SK-N-SH (cell line): ENCODE measurements around the gene PDE11A.

ENCODE experiments used
- EP300 ChIP-seq, 2 experiments: IDR thresholded peaks; 2 replicates each; pipeline versions ENCODE4 v1.4.0 to v1.6.1; 2012; ENCODE audit warnings: borderline replicate concordance in 1 of 2, low read depth in 1 of 2, low read length in 1 of 2
- POLR2AphosphoS5 ChIP-seq: IDR thresholded peaks from 2 replicates; pipeline ENCODE4 v1.6.1; 2012; ENCODE audit warnings: low read depth, low read length
- RAD21 ChIP-seq: IDR thresholded peaks from 2 replicates; pipeline ENCODE4 v1.6.1; 2012; ENCODE audit warnings: mild to moderate bottlenecking, low read length
- RCOR1 ChIP-seq: fragments of 150-350 bp; IDR thresholded peaks from 2 replicates; pipeline ENCODE4 v1.6.1; 2017; ENCODE audit warnings: antibody characterized with exemption, low read length
- RFX5 ChIP-seq: IDR thresholded peaks from 2 replicates; pipeline ENCODE4 v1.6.1; 2012; ENCODE audit warnings: mild to moderate bottlenecking, improper control_type of control experiment, low read length
- RXRA ChIP-seq: IDR thresholded peaks from 2 replicates; pipeline ENCODE4 v1.4.0; 2012; ENCODE audit warnings: low read depth, mild to moderate bottlenecking, borderline replicate concordance
- SMC3 ChIP-seq: IDR thresholded peaks from 2 replicates; pipeline ENCODE4 v1.6.1; 2012; ENCODE audit warnings: low read depth, low read length, improper control_type of control experiment
- TF ChIP-seq, protein P1 (sequence below): fragments of 200-600 bp; sonication (generic); IDR thresholded peaks from 2 replicates; pipeline ENCODE4 v1.6.1; 2017; ENCODE audit warnings: antibody characterized with exemption, mild to moderate bottlenecking, moderate library complexity
- TF ChIP-seq, protein P2 (sequence below): IDR thresholded peaks from 2 replicates; pipeline ENCODE4 v1.4.0; 2012; ENCODE audit warnings: low read depth

DNA sequence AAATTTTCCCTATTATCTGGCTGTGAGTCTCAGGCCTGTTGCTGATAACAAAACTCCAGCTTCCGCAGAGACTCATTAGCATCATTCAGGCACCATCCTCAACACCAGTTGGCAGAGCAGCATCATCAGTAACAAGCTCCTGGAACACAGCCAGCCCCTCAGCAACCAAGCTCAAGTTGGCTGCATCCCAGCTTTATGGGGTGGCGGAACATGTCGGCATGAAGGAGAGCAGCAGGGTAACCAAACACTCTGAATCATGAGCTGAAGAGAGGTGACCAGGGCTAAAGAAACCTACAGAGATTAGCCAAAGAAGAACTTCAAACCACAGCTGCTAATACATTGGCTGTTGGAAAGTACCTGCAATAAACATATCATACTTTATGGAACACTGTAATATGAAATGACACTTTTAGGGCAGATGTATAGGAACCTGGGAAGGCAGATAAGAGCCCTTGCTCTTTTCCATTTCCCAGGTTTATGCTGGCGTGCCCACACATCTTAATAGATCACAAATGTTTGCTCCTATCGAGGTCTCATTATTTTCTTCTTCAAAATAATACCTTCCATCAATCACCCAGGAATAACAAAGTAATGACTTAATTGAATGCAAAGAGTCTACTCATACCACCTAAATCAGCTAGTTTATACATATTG is 63.8 kb downstream of the PDE11A start:
- TF ChIP-seq, protein P1, sequence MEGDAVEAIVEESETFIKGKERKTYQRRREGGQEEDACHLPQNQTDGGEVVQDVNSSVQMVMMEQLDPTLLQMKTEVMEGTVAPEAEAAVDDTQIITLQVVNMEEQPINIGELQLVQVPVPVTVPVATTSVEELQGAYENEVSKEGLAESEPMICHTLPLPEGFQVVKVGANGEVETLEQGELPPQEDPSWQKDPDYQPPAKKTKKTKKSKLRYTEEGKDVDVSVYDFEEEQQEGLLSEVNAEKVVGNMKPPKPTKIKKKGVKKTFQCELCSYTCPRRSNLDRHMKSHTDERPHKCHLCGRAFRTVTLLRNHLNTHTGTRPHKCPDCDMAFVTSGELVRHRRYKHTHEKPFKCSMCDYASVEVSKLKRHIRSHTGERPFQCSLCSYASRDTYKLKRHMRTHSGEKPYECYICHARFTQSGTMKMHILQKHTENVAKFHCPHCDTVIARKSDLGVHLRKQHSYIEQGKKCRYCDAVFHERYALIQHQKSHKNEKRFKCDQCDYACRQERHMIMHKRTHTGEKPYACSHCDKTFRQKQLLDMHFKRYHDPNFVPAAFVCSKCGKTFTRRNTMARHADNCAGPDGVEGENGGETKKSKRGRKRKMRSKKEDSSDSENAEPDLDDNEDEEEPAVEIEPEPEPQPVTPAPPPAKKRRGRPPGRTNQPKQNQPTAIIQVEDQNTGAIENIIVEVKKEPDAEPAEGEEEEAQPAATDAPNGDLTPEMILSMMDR: no peak
- TF ChIP-seq RFX5 (peak; percentile 47; the same call in 1 of the 2 replicates), EP300 (IDR thresholded peaks at IDR 0.05; ENCODE audit: borderline replicate concordance in 1 of 2, low read depth in 1 of 2, low read length in 1 of 2) (peak; percentile 52 to 74; a peak in 3 of 4 replicates), RXRA (no peak), SMC3 (no peak), POLR2AphosphoS5 (no peak; the same call in 1 of the 2 replicates), RAD21 (peak; percentile 25; the same call in 1 of the 2 replicates), RCOR1 (peak; percentile 68)
- TF ChIP-seq, protein P2, sequence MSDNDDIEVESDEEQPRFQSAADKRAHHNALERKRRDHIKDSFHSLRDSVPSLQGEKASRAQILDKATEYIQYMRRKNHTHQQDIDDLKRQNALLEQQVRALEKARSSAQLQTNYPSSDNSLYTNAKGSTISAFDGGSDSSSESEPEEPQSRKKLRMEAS: 0 out of 2 replicates have a peak, but pooled peaks have one; percentile 15
